NCI-H1417 treated with DMSO at 0.1 percent for 48 hours (cell line): ENCODE measurements around the gene FGFR4.

Experiments used
- DNase-seq: peaks from one replicate; lab custom pipeline; 2025; lab: John Stamatoyannopoulos, UW

The FGFR4 gene

DNA sequence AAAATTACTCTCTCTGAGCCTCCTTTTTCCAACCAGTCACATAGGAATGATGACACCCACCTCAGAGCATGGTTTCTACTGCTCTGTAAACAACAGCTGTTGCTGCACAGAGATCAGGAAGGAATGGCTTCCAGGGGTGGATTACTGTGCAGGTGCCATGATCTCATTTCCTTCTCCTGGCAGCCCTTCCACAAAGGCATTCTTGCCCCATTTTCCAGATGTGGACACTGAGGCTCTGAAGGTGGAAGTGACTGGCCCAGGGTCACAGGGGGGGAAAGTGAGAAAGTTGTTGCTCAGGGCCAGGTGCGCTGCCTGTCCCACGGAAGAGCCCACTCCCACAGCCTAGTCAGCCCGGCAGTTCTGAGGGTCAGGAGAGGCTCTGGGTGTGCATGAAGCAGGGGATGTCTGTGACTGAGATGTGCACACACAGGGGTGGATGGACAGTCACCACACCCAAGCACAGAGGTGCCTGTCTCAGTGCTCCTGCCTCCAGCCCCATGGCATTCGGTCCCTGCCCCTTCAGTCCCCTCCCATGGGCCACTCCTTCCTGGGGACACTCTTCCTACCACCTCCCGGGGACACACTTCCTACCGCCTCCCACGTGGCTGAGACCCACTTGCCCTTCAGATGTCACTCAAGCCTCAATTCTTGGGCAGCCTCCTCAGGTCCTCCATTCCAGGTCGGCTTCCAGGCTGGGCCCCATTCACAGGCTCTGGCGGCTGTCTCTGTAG lies 17.0 kb downstream of the FGFR4 start:
- DNase-seq = no peak

DNA sequence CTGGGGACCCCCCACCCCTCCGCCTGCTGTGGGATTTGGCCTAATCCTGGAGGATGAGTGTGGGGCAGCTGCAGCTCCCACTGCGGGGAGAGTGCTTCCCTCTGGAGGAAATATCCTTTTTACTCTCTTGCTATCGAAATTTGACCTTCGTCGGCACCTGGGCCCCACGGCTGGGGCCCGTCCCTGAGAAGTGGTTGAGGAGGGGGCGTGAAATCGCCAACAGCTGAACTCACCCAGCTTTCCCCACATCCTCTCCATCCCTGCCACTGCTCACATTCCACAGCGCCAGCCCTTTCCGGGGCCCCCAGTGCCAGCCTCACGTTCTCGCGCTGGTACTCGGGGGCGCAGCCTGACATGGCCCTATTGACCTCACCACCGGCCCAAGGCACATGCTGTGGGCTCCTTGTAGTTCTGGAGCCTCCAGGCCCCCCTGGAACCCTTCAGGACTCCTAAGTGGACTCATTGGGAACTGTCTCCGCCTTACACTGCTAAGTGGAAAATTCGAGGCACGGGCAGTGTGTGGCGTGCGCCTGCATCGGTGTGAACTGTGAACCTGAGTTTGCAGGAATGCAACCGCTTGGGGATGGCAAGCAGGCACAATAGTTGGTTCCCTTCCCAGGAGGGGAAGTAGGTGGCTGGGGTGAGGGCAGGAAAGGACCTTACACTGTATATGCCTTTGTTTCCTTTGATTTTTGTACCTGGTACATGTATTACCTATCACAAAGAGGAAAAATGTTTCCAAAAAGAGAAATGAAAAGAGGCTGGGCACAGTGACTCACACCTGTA lies 19.2 kb downstream of the FGFR4 start:
- DNase-seq = no peak

DNA sequence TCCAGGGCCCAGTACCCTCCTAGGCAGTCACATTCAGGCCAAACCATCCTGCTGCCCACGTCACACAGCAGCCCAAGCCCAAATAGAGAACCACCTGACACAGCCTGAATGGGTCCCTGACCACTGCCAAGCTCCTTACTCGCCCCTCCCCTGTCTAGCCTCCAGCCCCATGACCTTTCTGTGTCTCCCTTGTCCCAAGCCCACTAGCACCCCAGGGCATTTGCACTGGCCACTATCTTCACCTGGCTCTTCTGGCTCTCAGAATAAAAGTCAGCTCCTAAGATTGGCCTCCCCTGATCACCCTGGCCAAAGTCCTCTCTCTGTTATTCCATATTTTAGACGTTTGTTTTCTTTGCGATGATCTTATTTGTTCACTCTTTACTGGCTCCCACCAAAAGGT lies 20.4 kb downstream of the FGFR4 start:
- DNase-seq = no peak

DNA sequence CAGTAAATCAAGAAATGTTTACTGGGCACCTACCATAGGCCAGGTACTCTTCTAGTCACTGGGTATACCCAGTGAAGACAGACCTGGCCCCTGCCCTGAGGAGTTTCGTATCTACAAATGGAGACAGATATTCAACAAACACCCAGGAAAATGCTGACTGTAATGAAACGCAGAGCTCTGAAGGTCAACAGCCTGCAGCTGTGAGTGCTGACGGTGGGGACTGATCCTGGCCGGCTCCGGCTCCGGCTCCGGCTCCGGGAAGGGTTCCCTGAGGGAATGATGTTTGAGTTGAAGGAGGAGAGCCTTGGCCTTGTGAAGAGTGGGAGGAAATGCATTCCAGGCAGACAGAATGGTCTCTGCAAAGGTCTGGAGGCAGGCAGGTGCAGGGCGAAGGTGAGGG lies 23.1 kb downstream of the FGFR4 start:
- DNase-seq = no peak

DNA sequence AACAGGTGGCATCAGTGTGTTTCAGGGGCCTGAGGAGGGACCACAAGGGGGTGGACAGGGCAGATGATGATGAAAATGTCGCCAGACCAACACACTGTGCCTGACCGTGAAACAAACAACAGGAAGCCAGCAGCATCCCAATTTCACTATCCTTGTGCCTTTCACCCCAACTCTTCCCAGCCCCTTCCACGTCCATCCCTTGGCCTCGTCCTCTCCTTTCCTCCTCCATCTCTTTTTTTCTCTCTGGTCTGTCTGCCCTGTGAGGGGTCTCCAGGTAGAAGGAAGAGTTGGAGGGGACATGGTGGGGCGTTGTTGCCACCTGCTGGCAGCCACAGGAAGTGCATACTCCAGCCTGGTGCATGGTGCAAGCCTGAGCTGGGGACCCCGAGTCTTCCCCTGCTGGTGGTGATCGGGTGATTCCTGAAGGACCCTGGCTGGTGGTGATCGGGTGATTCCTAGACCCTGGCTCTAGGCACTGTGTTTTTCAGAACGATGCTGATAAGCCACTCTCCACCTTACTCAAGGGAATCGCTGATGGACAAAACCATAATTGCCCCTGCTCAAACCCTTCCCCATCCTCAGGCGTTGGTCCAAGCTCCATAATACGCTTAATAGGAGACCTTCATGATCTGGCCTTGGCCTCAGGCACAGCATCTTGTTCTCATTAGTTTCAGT lies 25.1 kb downstream of the FGFR4 start:
- no peak for DNase-seq

DNA sequence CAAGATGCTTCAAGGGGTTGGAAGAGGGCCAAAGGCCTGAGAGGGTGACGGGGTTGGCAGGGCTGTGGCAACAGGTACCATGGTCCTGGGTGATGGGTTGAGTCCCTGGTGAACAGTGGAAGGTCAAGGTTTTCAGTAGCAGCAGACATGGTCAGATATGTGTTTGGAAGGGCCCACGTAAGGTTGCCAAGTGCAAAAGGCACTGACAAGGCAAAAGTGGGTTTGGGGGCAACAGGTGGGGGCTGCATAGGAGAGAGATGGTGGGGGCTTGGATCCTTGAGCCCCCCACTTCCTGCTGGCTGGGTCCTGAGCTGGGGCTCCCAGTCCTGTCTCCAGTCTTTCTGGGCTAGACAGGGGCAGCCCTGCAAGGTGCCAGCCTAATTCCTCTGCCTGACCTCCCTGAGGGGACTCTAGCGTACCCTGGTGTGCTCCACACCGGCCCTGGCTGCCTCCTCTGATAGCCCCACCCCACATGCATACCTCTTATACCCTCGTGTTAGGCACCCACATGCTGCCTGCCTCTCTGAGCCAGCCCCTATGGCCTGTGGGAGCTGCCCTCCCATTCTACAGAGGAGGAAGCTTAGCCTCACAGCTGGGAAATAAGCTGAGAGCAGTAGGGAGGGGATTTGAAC lies 26.0 kb downstream of the FGFR4 start:
- DNase-seq = no peak

DNA sequence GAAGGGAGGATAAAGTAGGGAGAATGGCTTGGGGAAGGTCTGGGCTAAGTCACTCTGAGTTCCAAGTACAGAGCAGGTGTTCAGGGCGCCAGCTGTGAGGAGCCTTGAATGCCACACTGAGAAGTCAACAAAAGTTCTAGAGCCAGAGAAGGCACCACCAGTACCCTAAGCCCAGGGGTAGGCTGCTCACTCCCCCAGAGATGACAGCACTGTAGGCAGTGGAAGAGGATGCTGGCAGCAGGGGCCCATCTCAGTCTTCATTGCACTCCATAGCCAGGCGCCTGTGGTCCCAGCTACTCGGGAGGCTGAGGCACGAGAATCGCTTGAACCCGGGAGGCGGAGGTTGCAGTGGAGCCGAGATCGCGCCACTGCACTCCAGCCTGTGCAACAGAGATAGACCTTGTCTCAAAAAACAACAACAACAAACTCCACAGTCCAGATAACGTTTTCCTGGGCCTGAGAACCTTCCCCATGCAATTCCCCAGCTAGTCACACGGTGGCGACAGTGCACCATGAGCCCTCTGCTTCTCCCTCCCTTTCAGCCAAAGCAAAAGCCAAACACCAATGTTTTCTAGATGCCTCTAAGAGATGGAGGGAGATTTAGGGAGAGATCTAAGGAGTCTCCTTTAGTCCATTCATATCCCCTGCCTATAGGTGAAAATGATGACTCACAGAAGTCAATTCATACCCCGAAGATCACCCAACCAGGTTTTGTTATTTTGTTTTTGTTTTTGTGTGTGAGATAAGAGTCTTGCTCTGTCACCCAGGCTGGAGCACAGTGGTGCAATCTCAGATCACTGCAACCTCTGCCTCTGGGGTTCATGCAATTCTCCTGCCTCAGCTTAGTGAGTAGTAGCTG lies 27.1 kb downstream of the FGFR4 start:
- no peak for DNase-seq

DNA sequence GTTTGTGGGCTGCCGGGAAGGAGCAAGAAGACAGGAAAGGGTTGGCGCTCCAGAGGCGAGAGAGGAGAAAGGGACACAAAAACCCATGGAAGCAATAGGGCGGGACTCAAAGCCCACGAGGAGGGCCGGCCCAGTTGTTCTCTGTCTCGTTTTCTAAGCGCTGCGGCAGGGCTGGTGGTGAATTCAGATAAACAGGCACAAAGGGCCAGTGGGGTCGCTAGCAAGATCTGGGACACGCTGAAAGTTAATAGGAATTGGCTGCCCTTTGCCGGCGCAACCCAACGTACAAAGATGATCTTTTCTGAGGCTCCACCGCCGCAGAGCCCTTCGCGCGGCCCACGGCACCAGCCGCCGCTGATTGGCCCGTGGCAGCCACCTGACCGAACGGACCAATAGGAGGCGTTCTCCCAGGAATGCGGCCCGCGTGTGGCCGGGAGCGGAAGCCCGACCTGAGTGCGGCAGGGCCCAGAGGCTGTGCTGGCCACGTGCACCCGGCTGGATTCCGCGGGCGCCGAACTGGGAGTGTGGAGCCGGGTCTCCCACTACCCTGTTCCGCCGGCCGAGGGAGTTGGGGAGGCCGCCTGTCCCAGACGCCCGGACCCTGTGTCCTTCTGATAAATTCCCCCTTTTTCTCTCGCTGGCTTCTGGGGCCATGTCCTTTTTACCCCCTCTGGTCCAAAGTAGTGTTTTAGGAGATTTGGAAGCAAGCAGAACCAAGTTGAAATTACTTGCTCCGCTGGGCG lies 30.1 kb downstream of the FGFR4 start:
- DNase-seq = no peak

DNA sequence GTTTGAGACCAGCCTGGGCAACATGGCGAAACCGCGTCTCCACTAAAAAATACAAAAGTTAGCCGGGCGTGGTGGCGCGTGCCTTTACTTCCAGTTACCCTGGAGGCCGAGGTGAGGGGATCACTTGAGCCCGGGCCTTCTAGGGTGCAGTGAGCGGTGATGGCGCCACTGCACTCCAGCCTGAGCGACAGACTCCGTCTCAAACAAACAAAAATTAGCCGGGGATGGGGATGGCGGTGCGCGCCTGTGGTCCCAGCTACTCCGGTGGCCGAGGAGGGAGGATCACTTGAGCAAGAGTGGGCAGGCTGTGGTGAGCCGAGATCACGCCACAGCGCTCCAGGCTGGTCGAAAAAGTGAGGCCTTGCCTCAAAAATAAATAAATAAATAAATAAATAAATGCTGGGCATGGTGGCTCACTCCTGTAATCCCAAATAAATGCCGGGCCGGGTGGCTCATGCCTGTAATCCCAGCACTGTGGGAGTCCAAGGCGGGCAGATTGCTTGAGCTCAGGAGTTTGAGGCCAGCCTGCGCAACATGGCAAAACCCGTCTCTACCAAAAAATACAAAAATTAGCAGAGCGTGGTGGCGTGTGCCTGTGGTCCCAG lies 30.8 kb downstream of the FGFR4 start:
- no peak for DNase-seq

DNA sequence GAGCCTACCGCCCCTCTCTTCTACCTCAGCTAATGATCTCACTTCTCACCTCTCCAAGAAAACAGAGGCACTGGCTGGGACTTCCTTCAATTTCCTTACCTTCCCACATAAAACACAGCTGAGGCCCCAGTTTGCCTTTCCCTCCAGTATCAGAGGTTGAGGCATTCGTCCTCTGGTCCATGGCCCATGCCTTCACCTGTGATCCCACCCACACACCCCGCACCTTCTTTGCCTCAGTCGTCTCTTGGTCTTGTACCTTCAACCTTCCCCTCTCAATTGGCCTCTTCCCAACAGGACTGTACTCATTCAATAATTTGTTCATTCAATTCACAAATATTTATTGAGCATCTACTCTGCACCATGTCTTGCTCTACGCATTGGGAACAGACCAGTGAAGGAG lies 35.9 kb downstream of the FGFR4 start:
- no peak for DNase-seq

DNA sequence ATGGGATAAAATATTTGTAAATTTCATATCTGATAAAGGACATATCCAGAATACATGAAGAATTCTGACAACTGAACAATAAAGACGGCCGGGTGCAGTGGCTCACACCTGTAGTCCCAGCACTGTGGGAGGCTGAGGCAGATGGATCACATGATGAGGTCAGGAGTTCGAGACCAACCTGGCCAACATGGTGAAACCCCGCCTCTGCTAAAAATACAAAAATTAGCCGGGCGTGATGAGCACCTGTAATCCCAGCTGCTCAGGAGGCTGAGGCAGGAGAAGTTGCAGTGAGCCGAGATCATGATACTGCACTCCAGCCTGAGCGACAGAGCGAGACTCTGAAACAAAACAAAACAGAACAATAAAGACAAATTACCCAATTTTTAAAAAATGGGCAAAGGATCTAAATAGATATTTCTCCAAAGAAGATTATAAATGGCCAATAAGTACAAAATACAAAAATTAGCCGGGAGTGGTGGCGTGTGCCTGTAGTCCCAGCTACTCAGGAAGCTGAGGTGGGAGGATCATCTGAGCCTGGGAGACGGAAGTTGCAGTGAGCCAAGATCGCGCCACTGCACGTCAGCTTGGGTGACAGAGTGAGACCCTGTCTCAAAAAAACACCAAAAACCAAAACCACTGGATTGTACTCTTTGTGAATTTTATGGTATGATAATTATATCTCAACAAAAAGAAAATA lies 37.2 kb downstream of the FGFR4 start:
- no peak for DNase-seq

DNA sequence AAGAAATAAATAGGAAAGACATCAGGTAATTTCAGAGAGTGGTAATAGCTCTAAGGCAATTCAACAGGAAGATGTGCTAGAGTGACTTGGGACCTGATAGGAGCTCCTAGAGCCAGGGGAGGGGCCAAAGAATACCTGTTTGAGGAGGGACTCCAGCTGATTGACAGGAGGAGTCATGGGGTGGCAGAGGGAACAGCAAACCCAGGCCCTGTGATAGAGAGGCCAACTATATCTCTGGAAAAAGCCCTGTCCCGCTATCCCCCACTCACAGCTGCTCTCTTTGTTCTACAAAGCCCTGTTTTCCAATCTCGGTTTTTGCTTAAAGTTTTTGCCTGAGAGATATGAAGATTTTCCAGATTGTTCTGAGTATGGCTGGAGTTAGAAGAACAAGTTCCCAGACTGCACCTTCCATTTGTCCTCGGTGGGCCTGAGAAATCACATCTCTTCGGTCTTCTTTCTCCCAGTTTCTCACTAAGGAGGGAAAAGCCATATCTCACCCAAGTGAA lies 37.8 kb downstream of the FGFR4 start:
- no peak for DNase-seq

DNA sequence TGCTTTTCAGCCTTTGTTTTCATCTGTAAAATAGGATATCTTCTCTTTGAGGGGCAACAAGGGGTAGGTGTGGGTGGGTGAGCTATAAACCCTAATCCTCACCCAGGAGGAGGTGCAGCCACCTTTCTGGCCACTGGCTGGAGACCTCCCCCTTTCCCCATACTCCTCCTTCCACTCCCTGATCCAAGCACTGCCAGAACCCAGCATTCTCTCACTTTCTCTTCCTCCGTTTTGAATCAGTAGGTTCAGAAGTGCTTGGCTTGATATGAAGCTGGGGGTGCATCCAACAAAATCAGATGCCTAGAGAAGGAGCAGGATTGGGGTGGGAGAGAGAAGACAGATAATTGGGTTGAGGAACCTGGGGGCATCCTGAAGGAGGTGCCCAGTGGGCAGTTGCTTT lies 40.1 kb downstream of the FGFR4 start:
- DNase-seq = no peak

DNA sequence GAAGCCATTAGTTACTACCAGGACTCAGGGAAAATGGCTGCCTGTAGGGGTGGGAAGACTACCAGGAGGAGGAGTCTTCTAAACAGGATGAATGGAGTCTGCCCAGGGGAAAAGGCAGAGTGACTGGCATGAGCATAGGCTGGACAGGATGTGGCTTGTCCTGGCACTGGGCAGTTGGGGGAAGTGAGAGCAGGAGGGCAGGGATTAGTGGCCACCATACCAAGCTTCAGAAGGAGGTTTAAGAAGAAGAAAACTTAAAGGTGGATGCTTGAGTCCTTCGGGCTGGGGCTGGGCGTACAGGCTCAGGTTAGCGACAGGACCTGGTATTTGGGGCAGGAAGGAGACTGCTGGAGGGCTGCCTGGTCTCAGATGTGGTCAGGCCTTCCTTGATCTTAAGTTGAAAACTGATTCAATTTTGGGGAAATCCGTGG lies 41.9 kb downstream of the FGFR4 start:
- DNase-seq = no peak

DNA sequence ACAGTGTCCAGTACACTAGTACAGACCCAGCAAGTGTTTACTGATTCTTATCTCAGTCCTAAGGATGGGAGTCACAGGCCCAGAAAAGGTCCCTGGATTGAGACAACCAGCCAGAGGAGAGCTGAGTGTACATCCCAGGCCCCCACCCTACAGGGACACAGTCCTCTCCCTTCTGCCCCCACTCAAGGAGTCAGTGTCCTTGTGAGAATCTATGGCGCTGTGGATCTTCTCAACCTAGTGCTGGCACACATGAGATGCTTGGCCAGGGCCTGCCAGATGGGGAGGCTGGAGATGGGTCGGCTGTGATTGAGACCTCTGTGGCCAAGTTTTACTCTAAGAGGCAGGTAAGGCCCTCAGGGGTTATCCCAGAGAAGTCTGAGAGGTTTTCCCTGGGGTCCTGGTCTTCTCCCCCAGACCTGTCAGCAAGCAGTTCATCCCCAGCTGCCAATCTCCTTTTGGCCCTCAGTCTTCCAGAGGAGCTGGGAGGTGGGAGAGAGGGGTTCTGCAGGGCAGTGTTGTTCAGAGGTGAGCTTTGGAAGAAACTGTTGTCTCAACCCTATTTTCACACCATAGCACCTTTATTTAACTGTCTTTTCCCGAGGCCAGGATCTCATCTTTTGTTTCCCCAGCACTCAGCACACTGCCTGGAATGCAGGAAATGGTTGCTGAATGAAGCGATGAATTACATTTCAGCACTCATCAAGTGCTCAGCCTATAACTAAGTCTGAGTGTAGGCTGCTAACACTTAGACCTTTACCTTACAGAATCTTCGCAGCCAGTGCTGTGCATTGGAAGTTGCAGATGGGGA lies 43.7 kb downstream of the FGFR4 start:
- no peak for DNase-seq

DNA sequence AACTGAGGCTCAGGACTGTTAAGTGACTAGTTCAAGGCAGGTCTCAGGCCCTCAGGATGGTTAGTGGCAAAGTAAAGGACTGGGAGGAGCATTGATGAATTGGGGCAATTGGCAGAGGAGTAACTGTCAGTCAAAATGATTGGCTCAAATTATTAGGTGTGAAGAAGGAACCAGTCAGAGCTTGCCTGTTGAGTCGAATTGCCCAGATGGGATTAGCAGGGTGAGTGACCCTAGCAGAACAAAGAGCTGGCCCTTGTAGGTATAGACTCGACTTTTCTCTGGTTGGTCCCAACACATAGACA lies 44.3 kb downstream of the FGFR4 start:
- DNase-seq = no peak

DNA sequence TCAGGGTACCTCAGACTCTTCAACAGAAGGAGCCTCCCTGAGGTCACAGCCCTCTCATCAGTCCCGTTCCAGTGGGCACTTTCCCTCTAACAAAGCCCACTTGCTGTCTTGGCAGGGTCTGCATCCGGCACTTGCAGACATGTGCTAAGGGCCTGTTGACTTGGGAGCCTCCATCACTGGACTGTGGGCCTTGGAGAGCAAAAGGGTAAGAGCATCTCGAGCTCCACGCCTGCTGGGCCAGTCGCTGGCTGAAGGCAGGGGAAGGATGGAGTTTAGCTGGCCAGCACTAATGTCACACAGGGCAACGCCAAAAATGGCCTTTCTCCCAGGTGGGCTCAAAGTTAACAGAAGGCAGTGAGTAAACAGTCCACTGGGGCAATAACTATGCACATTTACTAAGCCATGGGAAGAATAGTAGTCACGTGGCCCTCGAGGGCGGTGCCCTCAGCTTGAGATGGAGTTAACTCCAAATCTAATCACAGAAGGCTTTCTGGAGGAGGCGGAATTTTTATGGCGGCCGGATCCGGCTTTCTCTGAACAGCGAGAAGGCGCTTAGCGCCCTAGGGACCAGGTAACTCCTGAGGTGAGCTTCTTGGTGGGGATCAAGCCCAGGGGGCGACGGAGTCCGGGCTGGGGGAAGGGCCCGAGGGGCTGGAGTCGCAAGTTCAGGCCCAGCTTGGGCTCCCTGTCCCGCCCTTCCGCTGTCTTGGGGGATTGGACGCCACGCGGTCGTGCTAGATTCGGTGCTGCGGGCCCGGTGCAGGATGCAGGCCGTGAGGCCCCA lies 44.8 kb downstream of the FGFR4 start:
- no peak for DNase-seq
